COLO668 (cell line): ENCODE data around the gene KLHL21.
A peak's percentile ranks its signal among the peaks of the same experiment; 100 is the strongest.

Experiments used
- DNase-seq: peaks from one replicate; lab custom pipeline; 2025; ENCODE audit not compliant: unreplicated experiment; lab: John Stamatoyannopoulos, UW

KLHL21 gene

DNA sequence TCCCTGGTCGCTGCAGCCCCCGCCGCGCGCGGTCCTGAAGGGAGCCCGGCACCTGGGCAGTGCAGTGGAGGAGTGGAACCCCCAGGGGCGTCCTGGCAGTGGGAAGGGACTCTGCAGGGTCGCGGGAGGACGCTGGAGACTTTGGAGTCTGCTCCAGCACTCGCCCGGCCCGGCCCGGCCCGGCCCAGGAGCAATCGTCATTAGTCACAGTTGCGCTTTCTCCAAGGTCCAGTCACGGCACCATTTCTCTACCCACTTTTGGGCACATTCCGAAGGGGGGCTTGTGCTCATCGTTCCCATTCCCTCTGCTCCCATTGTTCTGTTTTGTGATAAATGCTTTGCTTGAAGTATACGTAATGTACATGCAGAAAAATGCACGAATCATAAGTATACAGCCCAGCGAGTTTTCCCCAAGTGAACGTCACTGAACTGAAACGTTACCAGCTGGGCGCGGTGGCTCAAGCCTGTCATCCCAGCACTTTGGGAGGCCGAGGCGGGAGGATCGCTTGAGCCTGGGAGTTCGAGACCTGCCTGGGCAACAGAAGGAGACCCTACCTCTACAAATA lies 23.0 kb upstream of the KLHL21 start:
- DNase-seq: no peak

DNA sequence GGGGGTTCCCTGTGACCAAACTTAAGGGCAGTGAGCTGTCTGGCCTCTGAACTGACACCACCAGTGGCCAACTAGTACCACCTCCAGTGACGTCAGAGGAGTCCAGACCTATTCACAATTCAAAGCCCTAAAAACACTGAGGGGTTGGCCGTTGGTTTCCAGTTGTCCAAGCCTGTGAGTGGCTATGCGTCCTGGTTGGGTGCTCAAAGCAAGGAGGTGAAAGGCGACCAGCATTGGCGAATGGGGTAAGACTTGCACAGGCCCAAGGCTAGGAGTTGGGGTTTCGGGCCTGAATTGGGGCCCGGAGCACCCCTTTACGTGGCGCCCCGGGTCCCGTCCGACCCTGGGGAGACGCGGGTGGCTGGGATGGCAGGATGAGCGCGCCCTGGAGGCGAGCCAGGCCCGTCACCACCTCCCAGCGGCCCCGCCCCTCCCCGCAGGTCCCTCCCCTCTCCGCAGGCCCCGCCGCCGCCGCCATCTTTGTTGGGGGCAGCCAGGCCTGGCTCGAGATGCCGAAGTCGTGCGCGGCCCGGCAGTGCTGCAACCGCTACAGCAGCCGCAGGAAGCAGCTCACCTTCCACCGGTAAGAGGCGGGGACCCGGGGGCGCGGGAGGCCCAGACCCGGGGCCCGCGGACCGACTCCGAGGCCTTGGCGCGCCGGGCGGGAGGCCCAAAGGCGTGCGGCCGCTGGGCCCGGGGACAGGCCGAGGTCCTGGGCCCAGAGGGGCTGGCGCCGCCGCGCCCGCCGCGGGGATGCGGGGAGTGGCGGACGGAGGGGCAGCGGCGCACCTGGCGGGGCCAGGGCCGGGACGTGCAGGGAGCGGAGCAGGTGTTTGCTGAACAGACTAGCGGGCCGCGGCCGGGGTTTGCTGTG lies 22.3 kb upstream of the KLHL21 start, which contains the start of gene THAP3:
THAP3 (plus strand) TSS at position 159 of the 874 bp plus-strand sequence; CDS start at position 510, 351 bp downstream.
- DNase-seq: peak; percentile 98

- no peak for DNase-seq
These were observed 20.7 kb upstream of the KLHL21 start for GRCh38 chr1:6623269-6623965.

DNA sequence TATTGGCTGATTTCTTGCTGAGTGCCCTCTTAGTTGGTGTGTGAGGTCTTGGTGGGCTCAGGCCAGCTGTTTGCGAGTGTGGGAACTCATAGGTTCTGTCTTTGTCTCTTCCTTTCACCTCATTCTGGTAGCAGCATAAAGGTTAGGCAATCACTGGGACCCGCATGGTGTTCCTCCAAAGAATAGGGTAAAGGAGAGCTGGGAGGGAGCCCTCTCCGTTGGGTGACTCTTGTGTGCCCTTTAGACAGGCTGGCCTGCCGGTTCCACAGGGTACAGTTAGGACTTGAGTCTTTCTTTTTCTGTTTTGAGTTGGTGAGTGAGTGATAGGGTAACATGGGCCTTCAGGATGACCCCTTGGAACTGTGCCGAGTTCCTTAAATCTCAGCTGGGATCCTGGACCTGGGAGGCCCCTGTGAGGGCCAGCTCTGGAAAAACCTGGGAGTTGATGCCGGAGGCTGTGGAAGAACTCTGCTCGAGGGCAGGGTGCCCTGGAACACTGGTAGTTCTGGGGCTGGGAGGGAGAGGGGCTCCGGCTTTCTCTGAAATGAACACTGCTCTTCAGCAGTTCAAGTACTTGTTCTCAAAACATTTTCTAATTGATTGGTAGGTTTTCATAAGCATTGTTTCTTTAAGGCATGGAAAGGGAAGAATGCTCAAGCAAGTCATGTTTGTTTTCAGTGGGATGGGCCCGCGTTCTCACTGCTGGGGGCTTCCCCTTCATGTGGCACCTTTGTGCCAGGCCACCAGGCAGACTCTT lies 19.9 kb upstream of the KLHL21 start:
- no peak for DNase-seq

GRCh38 chr1:6621429-6622391 lies 19.0 kb upstream of the KLHL21 start:
- DNase-seq: no peak

DNA sequence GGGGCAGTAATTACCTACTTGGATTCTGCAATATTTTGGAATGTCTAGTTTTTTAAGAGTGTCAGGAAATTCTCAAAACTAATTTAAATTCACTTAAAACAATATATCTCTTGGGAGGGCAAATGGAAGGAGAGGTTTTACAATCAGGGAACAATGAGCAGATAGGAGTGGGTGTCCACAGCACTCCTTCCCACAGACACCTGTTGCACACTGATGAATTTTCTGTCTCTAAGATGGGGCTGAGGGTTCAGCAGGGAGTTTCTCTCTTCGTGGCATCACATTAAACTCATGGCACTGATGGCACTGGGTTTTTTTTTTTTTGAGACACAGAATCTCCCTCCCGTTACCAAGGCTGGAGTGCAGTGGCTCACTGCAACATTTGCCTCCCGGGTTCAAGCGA lies 16.4 kb upstream of the KLHL21 start:
- no peak for DNase-seq

DNA sequence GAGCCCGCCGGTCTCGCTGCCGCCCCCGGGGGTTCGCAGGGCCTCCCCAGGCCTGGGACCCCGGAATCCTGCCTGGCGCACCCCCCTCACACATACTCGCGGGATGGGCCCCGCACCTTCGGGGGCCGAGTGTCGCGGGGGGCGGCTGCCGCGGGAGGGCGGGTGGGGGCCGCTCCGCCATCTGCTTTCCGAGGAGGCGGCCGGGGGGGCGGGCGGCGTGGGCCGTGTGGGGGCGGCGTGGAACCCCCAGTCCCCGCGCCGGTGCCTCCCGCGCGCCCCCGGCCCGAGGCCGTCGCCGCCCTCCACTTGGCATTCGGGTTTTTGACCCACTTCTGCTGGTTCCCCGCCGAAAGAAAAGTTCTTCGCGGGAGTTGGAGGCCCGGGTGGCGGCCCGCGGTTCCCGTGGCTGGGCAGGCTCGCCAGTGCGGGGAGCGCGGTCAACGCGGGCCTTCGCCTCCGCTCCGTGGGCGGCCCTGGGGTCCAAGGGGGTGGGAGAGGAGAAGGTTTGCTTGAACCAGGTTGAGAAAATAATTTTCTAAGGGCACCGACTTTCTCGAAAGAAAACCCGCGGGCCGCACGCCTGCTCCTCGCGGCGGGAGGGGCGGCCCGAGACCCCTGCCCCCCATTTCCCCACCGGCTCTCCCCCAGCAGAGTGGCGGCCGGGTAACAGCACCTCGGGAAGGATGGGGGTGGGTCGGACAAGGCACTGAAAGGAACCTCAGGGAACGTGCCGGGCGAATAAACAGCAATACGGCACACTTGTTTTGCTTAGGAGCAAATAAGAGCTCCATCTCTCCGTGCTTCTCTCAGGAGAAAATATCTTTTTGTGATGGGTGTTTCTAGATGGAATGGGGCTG lies 12.5 kb upstream of the KLHL21 start:
- DNase-seq: peak; percentile 20

DNA sequence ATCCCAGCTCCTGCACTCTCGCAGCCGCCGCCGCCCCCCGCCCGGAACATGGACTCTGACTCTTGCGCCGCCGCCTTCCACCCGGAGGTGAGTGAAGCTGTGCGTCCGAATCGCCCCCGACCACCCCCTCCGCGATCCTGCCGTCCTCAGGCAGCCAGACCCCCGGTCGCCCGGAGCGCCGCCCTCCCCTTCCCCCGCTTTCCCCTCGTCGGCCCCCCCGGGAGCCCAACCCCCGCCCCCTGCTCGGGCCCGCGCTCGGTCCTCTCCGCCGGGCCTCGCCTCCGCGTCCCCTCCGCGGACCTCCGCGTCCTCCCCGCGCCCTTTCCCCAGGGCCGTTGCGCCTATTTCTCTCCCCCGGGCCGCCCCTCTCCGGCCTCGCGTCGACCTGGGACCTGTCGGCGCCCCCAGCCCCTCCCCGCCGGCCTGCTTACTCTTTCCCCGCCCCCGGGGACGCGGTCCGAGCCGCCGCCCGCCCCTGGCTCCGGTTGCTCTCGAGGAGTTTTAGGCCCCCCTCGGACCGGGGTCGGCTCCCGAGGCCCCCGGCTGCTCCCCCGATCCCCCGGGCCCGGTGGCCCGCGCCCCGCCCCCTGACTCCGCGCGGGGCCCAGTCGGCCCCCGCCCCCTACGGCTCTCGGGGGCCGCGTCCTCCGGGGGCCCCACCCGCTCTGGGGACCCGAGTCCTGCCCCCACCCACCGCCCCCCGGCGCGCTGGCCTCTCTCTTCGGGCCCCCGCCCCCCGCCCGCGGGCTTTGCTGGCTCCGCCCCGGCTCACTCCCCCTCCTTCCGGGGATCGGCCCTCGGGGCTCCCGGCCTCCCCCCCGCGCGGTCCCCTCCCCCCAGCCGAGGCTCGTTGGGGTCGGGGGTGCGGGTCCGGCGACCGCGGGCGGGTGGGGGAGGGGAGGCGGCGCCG lies 11.6 kb upstream of the KLHL21 start:
- peak; percentile 67 for DNase-seq

DNA sequence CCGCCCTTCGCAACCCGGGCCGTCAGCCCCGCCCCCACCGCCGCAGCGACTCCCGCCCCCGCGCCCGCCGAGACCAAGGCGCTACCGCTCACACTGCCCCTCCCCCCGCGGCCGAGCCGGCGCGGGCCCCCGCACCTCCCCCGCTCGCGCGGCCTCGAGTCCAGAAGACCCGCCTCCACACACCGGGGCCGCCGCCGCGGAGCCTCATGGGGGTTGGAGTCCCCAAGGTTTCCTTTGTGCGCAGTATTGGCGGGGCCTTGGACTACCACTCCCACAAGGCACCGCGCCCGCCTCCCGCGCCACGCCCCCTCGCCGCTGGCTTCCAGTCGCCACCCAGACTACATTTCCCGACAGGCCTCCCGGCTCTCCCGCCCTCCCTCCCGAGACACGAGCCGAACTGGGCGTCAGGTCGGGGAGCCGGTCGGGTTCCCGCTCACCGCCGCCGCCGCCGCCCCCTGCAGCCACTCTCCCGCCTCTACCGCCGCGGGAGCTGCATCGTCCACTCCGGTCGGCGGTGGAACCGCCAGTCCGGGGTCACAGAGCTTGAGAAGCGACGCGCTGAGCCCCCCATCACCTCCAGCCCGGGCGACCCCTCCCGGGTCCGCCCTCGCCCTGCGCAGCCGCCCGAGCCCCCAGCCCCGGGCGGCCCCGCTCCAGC lies 10.8 kb upstream of the KLHL21 start, which contains the start of gene PHF13:
PHF13 (plus strand) TSS at position 371 of the 658 bp plus-strand sequence. CDS start 336 bp downstream, outside the sequence.
- DNase-seq: peak; percentile 100

DNA sequence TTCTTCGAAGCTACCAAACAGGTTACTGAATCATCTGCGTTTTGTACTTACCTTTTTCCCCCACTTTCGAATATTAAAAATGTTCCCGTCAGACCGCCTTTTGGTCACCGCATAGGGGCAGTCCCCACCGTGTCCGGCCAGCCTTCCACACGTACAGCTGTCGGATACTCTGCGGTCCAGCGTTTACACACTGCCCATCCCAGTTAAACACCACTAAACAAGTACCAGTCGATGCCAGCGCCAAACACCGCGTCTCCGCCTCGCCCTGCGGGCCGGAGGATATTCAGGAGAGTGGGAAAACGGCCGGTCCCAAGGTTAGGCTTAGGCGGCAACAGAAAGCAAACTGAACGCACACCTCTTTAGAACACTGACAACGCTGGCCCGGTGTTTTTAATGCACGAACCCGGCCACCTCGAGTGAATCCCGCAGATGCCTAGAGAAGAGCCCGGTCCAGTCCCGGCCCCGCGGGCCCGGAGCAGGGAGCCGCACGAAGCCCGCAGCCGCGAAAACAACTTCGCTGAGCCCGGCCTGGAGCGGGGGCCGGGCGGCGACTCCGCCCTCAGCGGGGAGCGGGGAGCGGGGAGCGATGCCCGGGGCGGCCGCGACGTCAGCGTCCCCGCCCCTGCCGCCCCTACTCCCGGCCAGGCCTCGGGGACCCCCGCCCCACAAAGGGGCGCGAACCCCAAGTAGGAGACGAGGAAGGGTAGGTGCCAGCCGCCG lies 10.1 kb upstream of the KLHL21 start:
- peak; percentile 89 for DNase-seq

DNA sequence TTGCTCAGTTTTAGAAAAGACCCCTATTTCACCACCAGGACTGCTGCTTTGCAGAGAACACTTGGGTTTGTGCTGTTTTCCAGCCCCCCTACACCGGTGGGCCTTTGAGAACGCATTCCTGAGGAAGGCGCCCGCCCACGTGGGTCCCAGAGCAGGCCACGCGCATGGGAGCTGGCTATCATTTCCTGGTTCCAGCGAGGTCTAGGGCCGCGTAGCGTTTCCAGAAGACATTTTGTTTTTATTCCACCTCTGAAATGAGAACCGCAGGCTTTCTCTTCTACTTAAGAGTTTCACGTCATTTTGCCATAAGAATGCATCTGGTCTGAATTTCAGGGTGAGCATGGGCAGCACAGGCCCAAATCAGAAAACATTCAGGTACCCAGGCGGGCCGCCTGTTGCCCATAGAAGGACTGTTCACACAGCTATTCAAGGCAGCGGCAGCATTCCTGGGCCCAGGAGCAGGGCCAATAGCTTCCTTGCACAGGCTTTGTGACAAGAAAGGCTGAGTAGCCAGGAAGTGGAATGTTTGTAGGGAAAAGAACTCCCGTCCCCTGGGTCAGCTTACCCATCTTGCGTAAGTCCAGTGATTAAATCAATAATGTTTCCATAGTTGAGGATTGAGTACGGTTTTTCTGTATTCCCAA lies 1.4 kb upstream of the KLHL21 start:
- DNase-seq: no peak

GRCh38 chr1:6603238-6603914 lies 707 bp upstream of the KLHL21 start:
- peak; percentile 56 for DNase-seq

DNA sequence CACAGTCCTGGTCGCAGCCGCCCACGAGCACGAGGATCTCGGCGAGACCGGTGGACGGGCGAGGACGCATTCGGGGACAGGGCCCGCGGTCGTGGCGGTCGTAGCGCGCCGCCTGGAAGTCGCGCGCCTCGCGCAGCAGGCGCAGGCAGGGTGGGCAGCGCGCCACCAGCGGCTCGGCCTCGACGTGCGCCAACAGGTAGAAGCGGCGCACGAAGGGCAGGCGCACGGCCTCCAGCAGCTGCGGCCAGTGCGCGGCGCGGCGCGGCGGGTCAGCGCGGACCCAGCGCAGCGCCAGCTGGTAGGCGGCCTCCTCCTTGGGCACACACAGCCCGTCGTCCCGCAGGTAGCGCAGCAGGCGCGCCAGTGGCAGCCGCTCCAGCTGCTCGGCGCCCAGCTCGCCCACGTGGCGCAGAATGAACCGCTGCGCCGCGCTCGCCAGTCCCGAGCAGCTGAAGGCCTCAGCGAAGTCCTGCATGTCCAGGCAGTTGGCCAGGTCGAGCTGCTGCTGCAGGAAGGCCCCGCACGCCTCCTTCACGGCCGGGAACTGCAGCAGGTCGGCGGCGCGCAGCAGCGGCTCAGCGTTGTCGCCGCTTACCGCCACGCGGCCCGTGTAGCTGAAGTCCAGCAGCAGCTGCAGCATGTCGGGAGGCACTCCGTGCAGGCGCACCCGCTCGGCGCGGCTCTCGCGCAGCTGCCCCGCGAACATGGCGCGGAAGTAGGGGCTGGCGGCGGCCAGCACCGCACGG lies 573 bp downstream of the KLHL21 start:
- peak; percentile 95 for DNase-seq

DNA sequence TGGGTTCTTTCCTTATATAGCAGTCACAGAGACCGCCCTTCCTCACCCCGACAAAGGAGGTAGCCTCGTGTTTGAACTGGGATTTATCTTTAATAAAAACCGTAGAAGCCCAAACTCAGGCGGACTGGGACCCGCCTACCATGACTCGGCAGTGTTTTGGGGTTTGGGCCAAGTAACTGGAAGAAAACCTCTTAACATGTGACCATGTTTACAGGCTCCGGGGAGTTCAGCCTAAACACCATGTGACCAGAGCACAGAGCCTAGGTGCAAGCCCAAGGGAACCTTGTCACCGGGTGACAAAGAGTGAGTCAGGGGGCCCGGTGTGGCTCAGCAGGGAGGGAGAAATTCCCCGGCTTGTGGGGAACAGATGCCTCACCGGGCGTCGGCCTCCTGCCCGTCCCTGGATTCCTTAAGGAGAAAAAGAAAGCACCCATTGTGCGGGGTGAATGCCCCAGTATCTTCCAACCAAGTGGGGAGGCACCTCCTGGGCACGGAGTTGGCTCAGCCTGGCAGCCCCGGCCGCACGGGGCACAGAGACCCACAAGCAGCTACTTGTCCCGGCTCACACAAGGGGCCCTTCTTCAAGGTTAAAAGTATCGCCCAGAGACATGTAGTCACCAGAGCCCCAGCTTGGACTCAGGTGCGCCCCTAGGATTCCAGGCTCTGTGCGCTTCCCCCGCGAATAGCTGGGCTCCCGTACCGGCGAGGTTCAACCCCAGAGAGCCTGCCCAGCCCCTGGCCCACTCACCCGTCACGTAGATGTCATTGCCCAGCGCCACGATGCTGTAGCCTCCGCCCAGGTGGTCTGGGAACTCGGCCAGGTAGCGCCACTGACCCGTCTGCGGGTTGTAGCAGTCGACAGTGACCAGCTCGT lies 1.4 kb downstream of the KLHL21 start:
- DNase-seq: peak; percentile 74
